Activated T-helper 2 cell treated with anti-CD3 and anti-CD28 coated beads, Interferon-gamma antibody, Interleukin-2, Interleukin-4, amounts not matched to agents 10 μg/mL and 5 μg/mL and 100 μg/mL, durations not matched to agents 14 hours and 24 hours and 36 hours (primary cell): Measurements from ENCODE around the gene INPP4B. TPM values are rescaled to one million over a fixed set of nuclear protein-coding genes. Genes with fewer than 3 reads are reported as not detected.
A peak's percentile ranks its signal among the peaks of the same experiment; 100 is the strongest.

Source experiments
- DNase-seq: peaks from one replicate; pipeline ENCODE4 v3.0.0; 2021; ENCODE audit warnings: low spot score
- H3K27ac Mint-ChIP-seq: one replicate; pipeline ENCODE4 v1.8.0; 2021; ENCODE audit warnings: mixed read lengths
- H3K27me3 Mint-ChIP-seq: one replicate; pipeline ENCODE4 v1.8.0; 2021; ENCODE audit warnings: low read depth, mixed read lengths
- H3K36me3 Mint-ChIP-seq: one replicate; pipeline ENCODE4 v1.8.0; 2021; ENCODE audit warnings: low read depth, mixed read lengths
- H3K4me1 Mint-ChIP-seq: one replicate; pipeline ENCODE4 v1.8.0; 2021; ENCODE audit warnings: low read depth, mixed read lengths
- H3K4me3 Mint-ChIP-seq: one replicate; pipeline ENCODE4 v1.8.0; 2021; ENCODE audit warnings: low read depth, mild to moderate bottlenecking, moderate library complexity, mixed read lengths
- H3K9me3 Mint-ChIP-seq: one replicate; pipeline ENCODE4 v1.8.0; 2021; ENCODE audit warnings: mixed read lengths
- intact Hi-C: fragments of 100-400 bp; cut with micrococcal nuclease; formaldehyde crosslinking; loops from one replicate; pipeline ENCODE4 v1.15.1; 2023
- total RNA-seq: library from RNA; stranded (reverse); gene quantifications from 2 replicates; pipeline ENCODE4 v1.2.3, GENCODE V29; 2022

The INPP4B gene
- total RNA-seq, 1 donor from 2014 or later, result 64.8 TPM

GRCh38 chr4:142416121-142416520 lies 430.0 kb downstream of the INPP4B start:
- Mint-ChIP-seq H3K9me3 (peaks cover 7% of the 10 kb centered on the region), H3K4me1 (peaks cover 55% of the 10 kb centered on the region), H3K27ac (peak overlapping the region; percentile 98), H3K36me3 (peaks cover 17% of the 10 kb centered on the region), H3K4me3 (no peak overlapping the region), H3K27me3 (no peaks in the 10 kb centered on the region)
- intact Hi-C loops, result loop anchor here (1.0 to 5.0 kb wide), 6 partner anchors 9 to 151 kb away; no protein-coding TSS in a partner anchor
- no peak for DNase-seq

- peak overlapping the region; percentile 73 for H3K27ac Mint-ChIP-seq
Measured at GRCh38 chr4:142414366-142414990, 431.6 kb downstream of the INPP4B start.

GRCh38 chr4:142413485-142413884 lies 432.6 kb downstream of the INPP4B start:
- H3K4me3 Mint-ChIP-seq, result no peak overlapping the region
- peaks cover 7% of the 10 kb centered on the region for H3K9me3 Mint-ChIP-seq
- DNase-seq, result no peak
- H3K36me3 Mint-ChIP-seq, result peaks cover 12% of the 10 kb centered on the region
- intact Hi-C loops, result no loop called here
- H3K27me3 Mint-ChIP-seq, result no peaks in the 10 kb centered on the region
- H3K4me1 Mint-ChIP-seq, result peaks cover 59% of the 10 kb centered on the region
- H3K27ac Mint-ChIP-seq, result no peak overlapping the region

More at GRCh38 chr4:142414366-142414990, 431.6 kb downstream of the INPP4B start:
- peaks cover 7% of the 10 kb centered on the region for H3K9me3 Mint-ChIP-seq
- intact Hi-C loops, result no loop called here
- no peak for DNase-seq
- H3K4me3 Mint-ChIP-seq, result no peak overlapping the region
- H3K27me3 Mint-ChIP-seq, result no peaks in the 10 kb centered on the region
- peaks cover 17% of the 10 kb centered on the region for H3K36me3 Mint-ChIP-seq
- peaks cover 60% of the 10 kb centered on the region for H3K4me1 Mint-ChIP-seq

- Mint-ChIP-seq H3K27me3 (no peaks in the 10 kb centered on the region), H3K4me1 (peaks cover 56% of the 10 kb centered on the region), H3K36me3 (peaks cover 10% of the 10 kb centered on the region), H3K4me3 (no peak overlapping the region), H3K9me3 (peaks cover 7% of the 10 kb centered on the region), H3K27ac (no peak overlapping the region)
- DNase-seq, result no peak
- intact Hi-C loops, result no loop called here
Measured at GRCh38 chr4:142411993-142412392, 434.1 kb downstream of the INPP4B start.

GRCh38 chr4:142408003-142408441 lies 438.1 kb downstream of the INPP4B start:
- Mint-ChIP-seq H3K4me3 (no peak overlapping the region), H3K4me1 (peaks cover 50% of the 10 kb centered on the region), H3K9me3 (no peaks in the 10 kb centered on the region), H3K27ac (peak overlapping the region; percentile 71), H3K36me3 (no peaks in the 10 kb centered on the region), H3K27me3 (no peaks in the 10 kb centered on the region)
- DNase-seq, result no peak
- intact Hi-C loops, result loop anchor here (5.0 to 10.0 kb wide), 5 partner anchors 69 to 1104 kb away; partner anchors contain the start of gene SMARCA5

- H3K36me3 Mint-ChIP-seq, result peaks cover 4% of the 10 kb centered on the region
- no peaks in the 10 kb centered on the region for H3K9me3 Mint-ChIP-seq
- H3K4me3 Mint-ChIP-seq, result peak overlapping the region; percentile 96
- intact Hi-C loops, result loop anchor here (1.0 to 10.0 kb wide), 9 partner anchors 9 to 1105 kb away; partner anchors contain the start of gene SMARCA5
- no peaks in the 10 kb centered on the region for H3K27me3 Mint-ChIP-seq
- no peak for DNase-seq
- peaks cover 50% of the 10 kb centered on the region for H3K4me1 Mint-ChIP-seq
- peak overlapping the region; percentile 99 for H3K27ac Mint-ChIP-seq
Measured at GRCh38 chr4:142407596-142407995, 438.5 kb downstream of the INPP4B start.

GRCh38 chr4:142406917-142407501 lies 439.1 kb downstream of the INPP4B start:
- H3K27ac Mint-ChIP-seq, result peak overlapping the region; percentile 99
- peaks cover 49% of the 10 kb centered on the region for H3K4me1 Mint-ChIP-seq
- H3K9me3 Mint-ChIP-seq, result no peaks in the 10 kb centered on the region
- intact Hi-C loops, result loop anchor here (1.0 to 10.0 kb wide), 9 partner anchors 9 to 1105 kb away; partner anchors contain the start of gene SMARCA5
- H3K4me3 Mint-ChIP-seq, result peak overlapping the region; percentile 96
- H3K27me3 Mint-ChIP-seq, result no peaks in the 10 kb centered on the region
- DNase-seq, result peak; percentile 32
- peaks cover 10% of the 10 kb centered on the region for H3K36me3 Mint-ChIP-seq

GRCh38 chr4:142406499-142406835 lies 439.6 kb downstream of the INPP4B start:
- Mint-ChIP-seq H3K36me3 (peaks cover 15% of the 10 kb centered on the region), H3K4me3 (peak overlapping the region; percentile 96), H3K4me1 (peaks cover 44% of the 10 kb centered on the region), H3K9me3 (no peaks in the 10 kb centered on the region), H3K27me3 (no peaks in the 10 kb centered on the region), H3K27ac (peak overlapping the region; percentile 99)
- intact Hi-C loops, result loop anchor here (5.0 to 10.0 kb wide), 5 partner anchors 71 to 1106 kb away; partner anchors contain the start of gene SMARCA5
- no peak for DNase-seq

- Mint-ChIP-seq H3K36me3 (peaks cover 19% of the 10 kb centered on the region), H3K4me3 (peak overlapping the region; percentile 96), H3K27me3 (no peaks in the 10 kb centered on the region), H3K4me1 (peaks cover 42% of the 10 kb centered on the region), H3K27ac (peak overlapping the region; percentile 99), H3K9me3 (no peaks in the 10 kb centered on the region)
- DNase-seq, result no peak
- intact Hi-C loops, result loop anchor here (1.0 to 10.0 kb wide), 9 partner anchors 29 to 1106 kb away; partner anchors contain the start of genes INPP4B and SMARCA5
Measured at GRCh38 chr4:142405695-142406498, 440.2 kb downstream of the INPP4B start.

- peak; percentile 64 for DNase-seq
- intact Hi-C loops, result loop anchor here (1.0 to 10.0 kb wide), 9 partner anchors 28 to 1107 kb away; partner anchors contain the start of genes INPP4B and SMARCA5
- Mint-ChIP-seq H3K36me3 (peaks cover 25% of the 10 kb centered on the region), H3K4me1 (peaks cover 45% of the 10 kb centered on the region), H3K27me3 (no peaks in the 10 kb centered on the region), H3K27ac (peak overlapping the region; percentile 99), H3K9me3 (no peaks in the 10 kb centered on the region), H3K4me3 (peak overlapping the region; percentile 96)
Measured at GRCh38 chr4:142405021-142405694, 440.9 kb downstream of the INPP4B start.

GRCh38 chr4:142404191-142404611 lies 441.9 kb downstream of the INPP4B start:
- H3K4me3 Mint-ChIP-seq, result peak overlapping the region; percentile 96
- no peaks in the 10 kb centered on the region for H3K27me3 Mint-ChIP-seq
- no peak for DNase-seq
- H3K9me3 Mint-ChIP-seq, result no peaks in the 10 kb centered on the region
- peaks cover 34% of the 10 kb centered on the region for H3K36me3 Mint-ChIP-seq
- peaks cover 50% of the 10 kb centered on the region for H3K4me1 Mint-ChIP-seq
- intact Hi-C loops, result loop anchor here (2.0 to 10.0 kb wide), 3 partner anchors 122 to 443 kb away; partner anchors contain the start of gene INPP4B
- peak overlapping the region; percentile 99 for H3K27ac Mint-ChIP-seq

- H3K36me3 Mint-ChIP-seq, result peaks cover 41% of the 10 kb centered on the region
- no peaks in the 10 kb centered on the region for H3K9me3 Mint-ChIP-seq
- H3K27ac Mint-ChIP-seq, result peak overlapping the region; percentile 83
- no peaks in the 10 kb centered on the region for H3K27me3 Mint-ChIP-seq
- intact Hi-C loops, result loop anchor here (2.0 to 10.0 kb wide), 4 partner anchors 14 to 414 kb away; no protein-coding TSS in a partner anchor
- no peak for DNase-seq
- H3K4me1 Mint-ChIP-seq, result peaks cover 53% of the 10 kb centered on the region
- H3K4me3 Mint-ChIP-seq, result peak overlapping the region; percentile 86
Measured at GRCh38 chr4:142402900-142403299, 443.2 kb downstream of the INPP4B start.
